LHCN-M2 (cell line): ENCODE data around the gene HIGD2B. TPM values are rescaled to one million over a fixed set of nuclear protein-coding genes. Genes with fewer than 3 reads are reported as not detected.

Experiments
- total RNA-seq: library from RNA; depleted of rRNA; stranded (reverse); fragments of >200 nt; gene quantifications from 2 replicates; pipeline ENCODE4 v1.2.3, GENCODE V29; 2014; rRNA removed

HIGD2B gene
- total RNA-seq, 1 experiment from 2014 or later: not detected

Other genes starting within 250 kb of the HIGD2B start
- 29.2 and 29.5 TPM in 2 replicates for gene ARIH1, start 211.9 kb downstream of the HIGD2B start, total RNA-seq
- not detected in 2 replicates for gene GOLGA6B, start 31.5 kb downstream of the HIGD2B start, total RNA-seq
- 18.1 and 20.0 TPM in 2 replicates for gene BBS4, start within 50 bp of the HIGD2B start, total RNA-seq
- 60.7 and 70.3 TPM in 2 replicates for gene ADPGK, start 97.6 kb upstream of the HIGD2B start, total RNA-seq